Raji (cell line): ENCODE data around the gene YWHAQ.
A peak's percentile ranks its signal among the peaks of the same experiment; 100 is the strongest.

ENCODE experiments used
- POLR2A ChIP-seq: IDR thresholded peaks from 2 replicates; pipeline ENCODE4 v1.6.1; 2011; ENCODE audit warnings: low read depth, low read length, control low read depth; ENCODE audit not compliant: insufficient read depth

The YWHAQ gene

DNA sequence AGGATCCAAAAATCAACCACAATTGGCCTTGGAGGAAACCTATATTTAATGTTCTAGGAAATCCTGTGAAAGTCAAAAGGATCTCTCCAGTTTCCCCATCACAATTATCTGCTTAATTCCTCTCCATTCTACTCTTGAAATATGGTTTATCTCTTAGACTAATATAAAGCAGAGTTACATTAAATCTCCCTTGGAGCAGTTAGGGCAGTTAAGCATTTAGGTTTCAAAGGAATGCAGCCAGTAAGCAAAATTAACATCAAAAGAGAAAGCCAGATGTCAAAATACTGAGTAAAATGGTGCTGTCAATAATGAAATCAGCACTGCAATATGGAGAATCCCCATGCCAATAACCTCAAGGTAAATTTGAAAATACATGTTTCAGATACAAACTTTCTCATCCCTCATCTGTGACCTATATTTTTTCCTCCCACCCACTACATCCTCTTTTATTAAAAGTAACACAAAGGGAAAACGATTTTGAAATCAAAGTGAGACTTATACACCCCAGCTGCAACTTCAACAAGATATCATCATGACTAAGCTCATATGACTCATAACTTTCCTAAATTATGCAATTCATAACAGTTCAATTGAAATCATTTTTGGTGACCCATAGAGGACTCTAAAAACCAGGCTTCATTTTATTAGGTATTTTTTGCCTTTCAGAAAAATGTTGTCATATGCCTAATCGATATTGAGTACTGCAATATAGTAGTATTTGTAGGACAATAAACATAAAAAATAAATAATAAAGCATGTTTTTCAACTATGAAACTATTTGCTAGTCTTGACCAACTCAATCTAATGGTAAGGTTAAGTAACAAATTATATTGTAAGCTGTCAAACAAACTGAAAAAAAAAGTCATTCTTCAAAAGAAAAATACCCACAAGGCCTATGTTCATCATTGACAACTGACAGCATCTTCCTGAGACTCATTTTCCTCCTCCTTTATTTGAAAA is 78.3 kb downstream of the YWHAQ start:
- no peak for TF ChIP-seq POLR2A

DNA sequence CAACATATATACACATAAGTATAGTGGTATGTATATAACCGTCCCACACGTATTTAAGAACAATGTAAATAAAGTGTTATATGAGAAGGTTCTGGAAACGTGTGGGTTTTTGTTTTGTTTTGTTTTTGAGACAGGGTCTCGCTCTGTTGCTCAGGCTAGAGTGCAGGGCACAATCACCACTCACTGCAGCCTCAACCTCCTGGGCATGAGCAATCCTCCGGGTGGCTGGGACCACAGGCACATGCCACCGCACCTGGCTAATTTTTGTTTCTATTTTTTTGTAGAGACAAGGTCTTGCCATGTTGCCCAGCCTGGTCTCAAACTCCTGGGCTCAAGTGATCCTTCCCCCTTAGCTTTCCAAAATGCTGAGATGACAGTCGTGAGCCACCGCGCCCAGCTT is 81.4 kb downstream of the YWHAQ start:
- peak; percentile 37; the same call in 1 of the 2 replicates for TF ChIP-seq POLR2A

- TF ChIP-seq POLR2A: 0 out of 2 replicates have a peak, but pooled peaks have one; percentile 18
These were observed 82.3 kb downstream of the YWHAQ start for GRCh38 chr2:9548506-9548905.

- no peak for TF ChIP-seq POLR2A
These were observed 83.4 kb downstream of the YWHAQ start for GRCh38 chr2:9547262-9547991.

DNA sequence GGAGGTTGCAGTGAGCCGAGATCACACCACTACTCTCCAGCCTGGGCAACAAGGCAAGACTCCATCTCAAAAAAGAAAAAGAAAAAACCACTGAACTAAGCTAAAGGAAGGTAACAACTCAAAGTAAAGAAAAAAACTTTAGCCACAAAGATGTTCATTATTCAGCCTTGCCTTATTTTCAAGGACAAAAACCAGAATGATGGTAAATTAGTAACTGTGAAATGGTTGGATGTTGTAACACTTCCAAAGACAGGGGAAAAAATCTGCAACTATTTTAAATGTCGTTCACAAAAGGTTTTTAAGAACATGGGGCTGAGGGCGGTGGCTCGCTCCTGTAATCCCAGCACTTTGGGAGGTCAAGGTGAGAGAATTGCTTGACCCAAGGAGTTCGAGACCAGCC is 85.3 kb downstream of the YWHAQ start:
- TF ChIP-seq POLR2A: no peak

GRCh38 chr2:9543557-9543956 is 87.2 kb downstream of the YWHAQ start:
- no peak for TF ChIP-seq POLR2A

DNA sequence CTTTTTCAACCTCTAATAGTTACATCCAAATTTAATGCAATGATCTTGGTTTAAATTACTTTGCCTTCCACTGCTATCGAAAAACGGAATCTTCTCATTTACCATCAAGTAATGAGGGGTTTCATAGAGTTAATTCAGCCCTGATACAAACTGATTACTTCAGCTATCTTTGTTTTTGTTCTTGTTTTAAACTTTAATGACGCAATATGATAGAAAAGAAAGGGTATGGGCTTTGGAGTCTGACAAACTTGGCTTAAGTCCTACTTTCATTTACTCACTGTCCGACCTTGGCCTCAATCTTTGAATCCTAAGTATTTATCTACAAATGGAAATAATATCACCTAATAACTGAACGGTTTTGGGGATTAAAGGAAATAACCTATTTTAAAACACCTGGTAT is 91.3 kb downstream of the YWHAQ start:
- no peak for TF ChIP-seq POLR2A

GRCh38 chr2:9538000-9538507 is 92.7 kb downstream of the YWHAQ start:
- TF ChIP-seq POLR2A: no peak

- no peak for TF ChIP-seq POLR2A
These were observed 94.3 kb downstream of the YWHAQ start for GRCh38 chr2:9536504-9536903.

DNA sequence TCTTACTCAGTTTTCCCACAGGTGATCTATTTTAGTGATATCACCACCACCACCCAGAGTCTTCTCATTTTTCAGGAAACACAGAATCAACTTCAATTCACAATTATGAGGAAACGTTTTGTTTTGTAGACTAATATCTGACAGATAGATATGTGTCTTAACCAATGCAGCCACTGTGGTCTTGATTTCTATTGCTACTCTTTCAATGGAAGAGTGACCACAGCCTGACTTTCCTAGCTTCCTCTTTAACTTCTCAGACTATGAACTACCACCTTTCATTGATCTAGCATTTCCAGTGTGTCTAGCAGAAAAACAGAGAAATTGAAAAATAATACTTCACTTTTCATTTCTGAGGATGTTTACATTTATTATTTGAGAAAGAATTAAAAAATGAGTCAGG is 95.6 kb downstream of the YWHAQ start:
- no peak for TF ChIP-seq POLR2A
